GM10266 (cell line): ENCODE measurements around the gene RGCC.

Experiments used
- DNase-seq: peaks from one replicate; pipeline ENCODE4 v3.0.0; 2012; ENCODE audit errors: extremely low spot score
- TF ChIP-seq, protein P1 (sequence below): IDR thresholded peaks from 2 replicates; pipeline ENCODE4 v1.5.1; 2012; ENCODE audit warnings: mild to moderate bottlenecking, low read depth; ENCODE audit not compliant: control insufficient read depth, insufficient read depth; ENCODE audit errors: missing control alignments

Gene RGCC

DNA sequence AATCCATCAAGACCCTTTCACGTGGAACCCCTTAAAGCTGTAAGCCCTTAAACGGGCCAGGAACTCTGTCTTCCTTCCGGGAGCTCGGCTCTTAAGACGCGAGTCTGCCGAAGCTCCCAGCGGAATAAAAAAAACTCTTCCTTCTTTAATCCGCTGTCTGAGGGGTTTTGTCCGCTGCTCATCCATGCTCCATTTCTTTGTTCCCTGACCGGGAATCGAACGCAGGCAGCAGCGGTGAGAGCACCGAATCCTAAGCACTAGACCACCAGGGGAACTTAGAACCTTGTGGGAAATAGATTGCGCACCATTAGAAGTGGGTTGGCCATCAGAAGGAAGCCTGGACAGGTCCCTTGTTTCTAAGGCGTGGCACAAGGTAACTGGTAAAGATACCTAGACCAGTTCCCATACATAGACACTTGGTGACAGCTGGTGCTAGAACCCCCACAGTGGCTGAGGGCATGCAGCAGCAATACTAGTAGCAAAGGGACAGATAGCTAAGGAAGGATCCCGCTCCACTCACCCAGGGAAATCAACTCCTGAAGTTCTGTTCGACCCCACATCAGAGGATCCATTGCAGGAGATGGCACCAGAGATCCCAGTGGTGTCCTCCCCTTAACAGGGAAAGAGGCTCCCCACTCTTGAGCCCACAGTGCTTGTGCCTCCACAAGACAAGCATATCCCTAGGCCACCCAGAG lies 1.5 kb upstream of the RGCC start:
- TF ChIP-seq, protein P1, sequence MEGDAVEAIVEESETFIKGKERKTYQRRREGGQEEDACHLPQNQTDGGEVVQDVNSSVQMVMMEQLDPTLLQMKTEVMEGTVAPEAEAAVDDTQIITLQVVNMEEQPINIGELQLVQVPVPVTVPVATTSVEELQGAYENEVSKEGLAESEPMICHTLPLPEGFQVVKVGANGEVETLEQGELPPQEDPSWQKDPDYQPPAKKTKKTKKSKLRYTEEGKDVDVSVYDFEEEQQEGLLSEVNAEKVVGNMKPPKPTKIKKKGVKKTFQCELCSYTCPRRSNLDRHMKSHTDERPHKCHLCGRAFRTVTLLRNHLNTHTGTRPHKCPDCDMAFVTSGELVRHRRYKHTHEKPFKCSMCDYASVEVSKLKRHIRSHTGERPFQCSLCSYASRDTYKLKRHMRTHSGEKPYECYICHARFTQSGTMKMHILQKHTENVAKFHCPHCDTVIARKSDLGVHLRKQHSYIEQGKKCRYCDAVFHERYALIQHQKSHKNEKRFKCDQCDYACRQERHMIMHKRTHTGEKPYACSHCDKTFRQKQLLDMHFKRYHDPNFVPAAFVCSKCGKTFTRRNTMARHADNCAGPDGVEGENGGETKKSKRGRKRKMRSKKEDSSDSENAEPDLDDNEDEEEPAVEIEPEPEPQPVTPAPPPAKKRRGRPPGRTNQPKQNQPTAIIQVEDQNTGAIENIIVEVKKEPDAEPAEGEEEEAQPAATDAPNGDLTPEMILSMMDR: no peak
- no peak for DNase-seq

DNA sequence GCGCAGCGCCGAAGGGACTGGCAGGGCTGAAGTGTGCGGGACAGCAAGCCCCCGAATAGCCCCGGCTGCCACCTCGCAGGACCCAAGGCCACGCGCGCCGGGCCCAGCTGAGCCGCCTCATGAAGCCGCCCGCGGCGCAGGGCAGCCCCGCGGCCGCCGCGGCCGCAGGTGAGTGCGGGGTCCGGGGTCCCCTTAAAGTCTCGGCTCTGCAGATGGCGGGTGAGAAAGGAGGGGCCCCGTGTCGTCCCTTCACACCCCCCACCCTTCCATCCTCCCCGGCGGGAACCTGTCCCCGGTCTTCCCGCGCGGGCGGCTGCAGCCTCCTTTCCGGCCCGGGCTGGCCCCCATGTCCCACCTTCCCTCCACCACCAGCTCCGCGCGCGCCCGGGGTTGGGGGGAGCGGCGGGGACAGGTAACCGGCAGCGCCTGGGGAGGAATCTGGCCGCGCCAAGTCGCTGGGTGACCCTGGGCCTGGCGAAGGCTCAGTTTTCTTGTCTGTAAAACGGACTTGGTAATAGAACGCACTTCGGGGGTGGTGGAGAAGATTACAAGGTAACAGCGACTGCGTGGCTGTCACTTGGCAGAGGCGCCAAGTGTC lies 338 bp downstream of the RGCC start:
- TF ChIP-seq, protein P1: no peak
- DNase-seq: peak; percentile 46

DNA sequence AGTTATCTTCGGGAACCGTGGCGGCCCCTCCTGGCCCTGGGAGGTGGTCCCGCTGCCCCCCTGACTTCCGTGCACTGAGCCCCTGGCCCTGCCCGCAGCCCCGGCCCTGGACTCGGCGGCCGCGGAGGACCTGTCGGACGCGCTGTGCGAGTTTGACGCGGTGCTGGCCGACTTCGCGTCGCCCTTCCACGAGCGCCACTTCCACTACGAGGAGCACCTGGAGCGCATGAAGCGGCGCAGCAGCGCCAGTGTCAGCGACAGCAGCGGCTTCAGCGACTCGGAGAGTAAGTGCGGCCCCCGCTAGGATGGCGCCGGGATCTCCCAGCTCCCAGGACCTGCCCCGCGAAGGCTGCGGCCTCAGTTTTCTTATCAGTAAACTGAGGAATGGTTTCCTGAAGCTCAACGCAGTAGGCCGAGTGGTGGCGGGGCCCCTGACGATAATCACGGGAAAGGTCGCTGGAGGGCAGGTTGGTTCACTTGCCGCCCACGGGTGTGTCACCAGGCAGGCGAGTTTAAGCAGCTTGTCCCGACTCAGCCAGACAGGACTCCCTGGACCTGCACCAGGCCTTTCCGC lies 924 bp downstream of the RGCC start:
- TF ChIP-seq, protein P1: no peak
- DNase-seq: peak; percentile 49

DNA sequence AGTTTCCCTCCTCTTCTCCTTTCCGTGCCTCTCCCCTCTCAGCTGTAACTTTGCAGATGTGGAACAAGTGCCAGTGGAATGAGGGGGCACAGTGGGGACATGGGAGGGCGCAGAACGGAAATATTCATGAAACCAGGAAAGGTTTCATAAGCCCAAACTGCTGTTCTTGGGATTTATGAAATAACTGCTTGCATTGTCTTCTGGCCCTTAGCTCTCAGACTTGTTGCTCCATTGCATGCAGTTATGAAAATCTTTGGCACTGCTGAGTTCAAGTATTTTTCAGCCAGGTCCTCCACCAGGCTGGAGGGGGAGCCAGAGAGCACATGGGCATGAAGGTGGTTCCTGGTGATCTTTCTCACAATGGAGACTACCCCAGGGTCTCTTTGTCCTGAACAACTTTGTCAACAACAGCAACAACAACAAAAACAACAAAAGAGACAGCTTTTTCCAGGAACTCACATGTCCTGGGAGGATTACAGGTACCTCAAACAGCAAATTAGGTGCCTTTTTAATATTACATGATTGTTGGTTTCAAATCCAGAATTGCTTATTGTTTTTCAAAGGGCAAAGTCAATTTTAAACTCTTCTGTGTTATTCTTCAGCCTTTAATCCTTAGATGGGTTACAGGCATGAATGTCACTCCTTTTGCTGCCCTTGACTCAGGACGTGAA lies 1.5 kb downstream of the RGCC start:
- TF ChIP-seq, protein P1: peak; percentile 73
- DNase-seq: peak; percentile 76

DNA sequence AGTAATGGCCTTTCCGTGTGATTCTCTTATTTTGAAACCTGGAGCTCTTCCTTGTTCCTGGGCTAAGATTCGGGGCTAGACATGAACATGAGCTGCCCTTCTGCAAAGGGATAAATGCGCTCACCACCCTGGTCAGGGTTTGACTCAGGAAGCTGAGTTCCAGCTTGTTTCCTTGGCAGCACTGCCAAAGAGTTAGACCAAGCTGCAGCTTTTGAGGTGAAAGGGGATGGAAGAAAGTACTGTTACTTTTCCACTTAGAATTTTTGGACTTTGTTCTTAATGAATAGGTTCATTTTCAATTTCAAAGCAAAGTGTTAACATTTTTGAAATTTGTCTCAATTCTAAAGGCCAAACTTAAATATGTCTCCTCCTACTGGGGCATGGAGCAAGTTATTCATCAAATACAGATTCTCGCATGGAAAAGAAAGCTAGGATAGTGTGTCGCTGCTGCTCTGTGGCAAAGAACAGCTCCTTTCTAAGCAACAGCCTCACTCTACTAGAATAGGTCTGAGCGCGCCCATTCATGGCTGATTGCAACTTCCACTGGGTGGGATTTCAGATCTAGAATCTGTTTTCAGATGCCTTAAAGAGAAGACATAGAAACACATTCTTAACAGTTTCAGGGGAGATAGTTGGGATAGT lies 2.2 kb downstream of the RGCC start:
- TF ChIP-seq, protein P1: no peak
- DNase-seq: no peak

DNA sequence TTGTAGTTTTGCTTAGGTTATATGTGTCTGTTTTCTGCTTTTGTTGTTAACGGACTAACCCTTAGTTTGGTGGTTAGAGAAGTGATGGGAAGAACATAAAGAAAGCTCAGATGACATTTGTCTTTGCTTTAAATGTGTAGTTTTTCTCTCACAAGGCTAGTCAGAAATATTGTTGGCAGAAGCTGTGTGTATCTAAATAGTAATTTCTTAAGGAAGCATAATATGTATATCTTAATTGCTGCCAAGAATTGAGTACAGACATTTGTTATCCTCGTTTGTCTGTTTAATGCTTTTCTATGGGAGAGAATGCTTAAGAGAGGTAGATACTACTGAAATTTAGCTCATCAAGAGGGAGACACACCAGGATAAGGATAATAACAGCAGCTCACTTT lies 2.7 kb downstream of the RGCC start:
- TF ChIP-seq, protein P1: no peak
- no peak for DNase-seq
